Smooth muscle cell (in vitro differentiated cells): ENCODE results near the gene MLANA. TPM values are rescaled to one million over a fixed set of nuclear protein-coding genes. Genes with fewer than 3 reads are reported as not detected.

Experiments
- DNase-seq: peaks from one replicate; lab custom pipeline; 2025; ENCODE audit not compliant: unreplicated experiment; lab: John Stamatoyannopoulos, UW
- H2AFZ ChIP-seq: fragments of 200-600 bp; sonication (generic); 2 replicates; pipeline ENCODE4 v1.6.0; 2016; ENCODE audit warnings: antibody characterized with exemption, low read depth, mild to moderate bottlenecking
- H3F3A ChIP-seq: fragments of 200-600 bp; sonication (generic); 2 replicates; pipeline ENCODE4 v1.6.0; 2017; ENCODE audit warnings: antibody characterized with exemption, low read depth
- H3K27ac ChIP-seq: fragments of 200-600 bp; sonication (generic); 2 replicates; pipeline ENCODE4 v1.5.1; 2016; ENCODE audit warnings: low read depth, mild to moderate bottlenecking
- H3K27me3 ChIP-seq: fragments of 200-600 bp; sonication (generic); 2 replicates; pipeline ENCODE4 v1.6.1; 2016; ENCODE audit warnings: low read depth, mild to moderate bottlenecking
- H3K36me3 ChIP-seq: fragments of 200-600 bp; sonication (generic); 2 replicates; pipeline ENCODE4 v1.5.1; 2016; ENCODE audit warnings: low read depth
- H3K4me1 ChIP-seq: fragments of 200-600 bp; sonication (generic); 2 replicates; pipeline ENCODE4 v1.5.1; 2016; ENCODE audit warnings: low read depth
- H3K4me2 ChIP-seq: fragments of 200-600 bp; sonication (generic); 2 replicates; pipeline ENCODE4 v1.6.0; 2016; ENCODE audit warnings: mild to moderate bottlenecking
- H3K4me3 ChIP-seq: fragments of 200-600 bp; sonication (generic); 2 replicates; pipeline ENCODE4 v1.5.1; 2016; ENCODE audit warnings: mild to moderate bottlenecking
- H3K79me2 ChIP-seq: fragments of 200-600 bp; sonication (generic); 2 replicates; pipeline ENCODE4 v1.6.0; 2016; ENCODE audit warnings: low read depth, mild to moderate bottlenecking
- H3K9ac ChIP-seq: fragments of 200-600 bp; sonication (generic); 2 replicates; pipeline ENCODE4 v1.6.0; 2016; ENCODE audit warnings: low read depth
- H3K9me3 ChIP-seq: fragments of 200-600 bp; sonication (generic); replicated peaks from 2 replicates; pipeline ENCODE4 v1.5.1; 2016; ENCODE audit warnings: low read depth
- H4K20me1 ChIP-seq: fragments of 200-600 bp; sonication (generic); 2 replicates; pipeline ENCODE4 v1.6.0; 2016; ENCODE audit warnings: low read depth
- WGBS: methylation state at CpG from one replicate; pipeline ENCODE4 v1.1.7; 2016; ENCODE audit warnings: low lambda C conversion rate; 5-methylcytosine and 5-hydroxymethylcytosine counted together
- polyA plus RNA-seq: library from polyadenylated mRNA; unstranded; fragments of >200 nt; fragmentation: Nextera tagmentation; extraction: Ambion mirVana; gene quantifications from 2 replicates; pipeline ENCODE4 v1.2.1, GENCODE V29; 2016
- total RNA-seq: library from RNA; depleted of rRNA; stranded (reverse); fragments of >200 nt; gene quantifications from 2 replicates; pipeline ENCODE4 v1.2.3, GENCODE V29; 2014
- TF ChIP-seq, protein P1 (sequence below): fragments of 200-600 bp; sonication (generic); IDR thresholded peaks from 2 replicates; pipeline ENCODE4 v1.5.1; 2017; ENCODE audit warnings: borderline replicate concordance, mild to moderate bottlenecking, antibody characterized with exemption; ENCODE audit not compliant: insufficient read depth, poor library complexity, severe bottlenecking

Gene MLANA
- total and polyA plus RNA-seq, 2 experiments from 2014 or later: not detected

DNA sequence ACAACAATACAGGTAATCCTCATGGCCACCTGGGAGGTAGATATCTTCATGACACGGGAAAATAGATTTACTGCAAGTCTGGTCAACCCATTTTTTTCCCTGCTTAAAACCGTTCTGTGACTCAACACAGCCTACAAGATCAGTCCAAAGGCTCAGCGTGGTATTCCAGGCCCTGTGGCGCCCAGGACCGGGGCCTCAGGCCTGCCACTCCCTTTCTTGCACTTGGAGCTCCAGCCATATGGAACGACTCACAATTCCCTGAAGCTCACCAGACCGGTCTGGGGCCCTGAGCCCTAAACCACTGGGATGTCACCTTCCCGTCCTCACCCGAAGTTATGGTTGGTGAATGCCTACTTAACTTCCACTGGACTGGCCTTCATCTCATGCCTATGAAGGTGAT lies 6.5 kb upstream of the MLANA start:
- Histone ChIP-seq H3K36me3 (no peaks in the 10 kb centered on the region), H3K9me3 (no peaks in the 10 kb centered on the region), H3K27me3 (no peaks in the 10 kb centered on the region), H3K4me1 (no peaks in the 10 kb centered on the region), H3K4me2 (no peak overlapping the region), H2AFZ (no peak overlapping the region), H3K9ac (no peak overlapping the region), H4K20me1 (no peaks in the 10 kb centered on the region), H3K27ac (no peak overlapping the region), H3F3A (no peaks in the 10 kb centered on the region), H3K79me2 (no peaks in the 10 kb centered on the region), H3K4me3 (no peak overlapping the region)
- DNase-seq: no peak
- WGBS: 53% methylated on average over 8 of the region's 9 CpGs
- TF ChIP-seq, protein P1, sequence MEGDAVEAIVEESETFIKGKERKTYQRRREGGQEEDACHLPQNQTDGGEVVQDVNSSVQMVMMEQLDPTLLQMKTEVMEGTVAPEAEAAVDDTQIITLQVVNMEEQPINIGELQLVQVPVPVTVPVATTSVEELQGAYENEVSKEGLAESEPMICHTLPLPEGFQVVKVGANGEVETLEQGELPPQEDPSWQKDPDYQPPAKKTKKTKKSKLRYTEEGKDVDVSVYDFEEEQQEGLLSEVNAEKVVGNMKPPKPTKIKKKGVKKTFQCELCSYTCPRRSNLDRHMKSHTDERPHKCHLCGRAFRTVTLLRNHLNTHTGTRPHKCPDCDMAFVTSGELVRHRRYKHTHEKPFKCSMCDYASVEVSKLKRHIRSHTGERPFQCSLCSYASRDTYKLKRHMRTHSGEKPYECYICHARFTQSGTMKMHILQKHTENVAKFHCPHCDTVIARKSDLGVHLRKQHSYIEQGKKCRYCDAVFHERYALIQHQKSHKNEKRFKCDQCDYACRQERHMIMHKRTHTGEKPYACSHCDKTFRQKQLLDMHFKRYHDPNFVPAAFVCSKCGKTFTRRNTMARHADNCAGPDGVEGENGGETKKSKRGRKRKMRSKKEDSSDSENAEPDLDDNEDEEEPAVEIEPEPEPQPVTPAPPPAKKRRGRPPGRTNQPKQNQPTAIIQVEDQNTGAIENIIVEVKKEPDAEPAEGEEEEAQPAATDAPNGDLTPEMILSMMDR: no peak

DNA sequence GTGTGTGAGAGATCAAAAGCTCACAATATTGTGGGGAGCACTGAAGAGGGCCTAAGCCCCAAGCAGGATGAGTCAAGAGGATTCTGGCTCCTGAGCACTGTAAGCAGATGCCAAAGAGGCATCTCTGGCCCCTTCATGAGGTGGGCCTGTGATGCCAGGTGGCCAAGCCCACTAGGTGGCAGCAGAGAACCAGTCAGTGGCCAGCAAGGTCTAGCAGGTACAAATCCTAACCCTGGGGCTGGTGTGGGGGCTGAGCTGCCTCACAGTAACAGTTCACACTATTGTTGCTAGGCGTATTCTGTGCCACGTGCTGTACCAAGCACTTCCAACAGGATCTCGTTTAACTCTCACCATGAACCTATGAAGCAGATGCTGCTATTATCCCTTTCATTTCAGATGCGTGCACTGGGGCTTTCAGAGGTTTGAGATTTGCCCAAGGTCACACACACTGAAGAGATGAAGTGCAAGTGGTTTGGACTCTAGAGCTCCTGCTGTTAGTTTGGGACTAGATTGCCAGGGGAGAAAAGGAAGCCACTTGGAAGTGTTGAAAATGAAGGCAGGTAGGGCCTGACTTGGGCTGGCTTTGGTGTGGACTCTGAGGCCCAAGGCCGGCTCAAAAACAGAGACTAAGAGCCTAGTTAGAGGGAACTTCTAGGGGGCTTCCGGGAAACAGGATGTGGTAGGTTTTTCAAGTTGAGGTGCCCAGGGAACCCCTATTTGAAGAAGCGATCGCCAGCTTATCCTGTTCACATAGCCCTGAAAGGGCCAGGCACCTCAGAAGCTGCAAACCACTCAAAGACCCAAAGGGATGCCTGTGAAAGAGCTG lies 4.4 kb upstream of the MLANA start:
- no peaks in the 10 kb centered on the region for H3K36me3 ChIP-seq
- TF ChIP-seq, protein P1: peak; percentile 81
- DNase-seq: peak; percentile 10
- no peaks in the 10 kb centered on the region for H3K9me3 ChIP-seq
- no peaks in the 10 kb centered on the region for H3K79me2 ChIP-seq
- no peaks in the 10 kb centered on the region for H3K4me1 ChIP-seq
- no peaks in the 10 kb centered on the region for H3F3A ChIP-seq
- no peak overlapping the region for H2AFZ ChIP-seq
- no peaks in the 10 kb centered on the region for H4K20me1 ChIP-seq
- no peak overlapping the region for H3K27ac ChIP-seq
- H3K9ac ChIP-seq: no peak overlapping the region
- H3K27me3 ChIP-seq: no peaks in the 10 kb centered on the region
- WGBS: 66% methylated on average over 8 of the region's 8 CpGs
- no peak overlapping the region for H3K4me3 ChIP-seq
- H3K4me2 ChIP-seq: no peak overlapping the region

DNA sequence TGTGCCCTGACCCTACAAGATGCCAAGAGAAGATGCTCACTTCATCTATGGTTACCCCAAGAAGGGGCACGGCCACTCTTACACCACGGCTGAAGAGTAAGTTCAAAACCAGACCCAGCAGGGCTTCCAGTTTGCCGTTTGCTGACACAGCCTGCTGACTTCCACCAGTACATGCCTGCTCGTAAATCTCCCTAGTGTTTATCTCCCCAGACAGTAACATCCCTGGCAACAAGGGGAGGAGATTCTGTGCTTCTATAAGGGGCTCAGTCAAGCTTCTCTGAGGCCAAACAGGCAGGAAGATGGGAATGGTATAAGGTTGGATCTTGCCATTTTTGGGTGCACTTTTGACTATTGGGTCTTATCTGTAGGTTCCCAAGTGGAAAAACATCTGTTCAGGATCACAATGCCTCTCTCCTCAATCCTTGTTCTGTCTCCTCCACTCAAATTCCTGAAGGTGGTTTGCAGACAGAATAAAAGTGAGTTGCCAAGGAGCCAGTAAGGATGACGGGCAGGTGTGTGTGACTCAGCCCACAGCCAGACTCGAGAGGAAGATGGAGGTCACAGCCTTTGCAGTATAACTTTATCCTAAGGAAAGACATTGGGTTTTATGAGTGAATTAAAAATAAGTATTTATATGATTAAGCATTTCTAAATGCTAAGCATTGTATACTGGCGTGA lies 1.9 kb downstream of the MLANA start:
- no peaks in the 10 kb centered on the region for H3K9me3 ChIP-seq
- H3K9ac ChIP-seq: no peak overlapping the region
- H3K4me3 ChIP-seq: no peak overlapping the region
- no peaks in the 10 kb centered on the region for H3K79me2 ChIP-seq
- no peak for DNase-seq
- TF ChIP-seq, protein P1: no peak
- 40% methylated on average over 7 of the region's 7 CpGs for WGBS
- H3K36me3 ChIP-seq: no peaks in the 10 kb centered on the region
- no peaks in the 10 kb centered on the region for H3K27me3 ChIP-seq
- no peaks in the 10 kb centered on the region for H3K4me1 ChIP-seq
- no peaks in the 10 kb centered on the region for H3F3A ChIP-seq
- no peak overlapping the region for H2AFZ ChIP-seq
- no peak overlapping the region for H3K4me2 ChIP-seq
- H3K27ac ChIP-seq: no peak overlapping the region
- no peaks in the 10 kb centered on the region for H4K20me1 ChIP-seq
